K562 (cell line): ENCODE data around the gene LRP1B. TPM values are rescaled to one million over a fixed set of nuclear protein-coding genes. Genes with fewer than 3 reads are reported as not detected.

ENCODE experiments used
- ATAC-seq: fragments of 200-7000 bp; cut with Tn5 transposase; 3 replicates; pipeline ENCODE4 v1.9.1; 2020; ENCODE audit warnings: moderate library complexity
- BruUV-seq: library from RNA; stranded (reverse); fragments of 400-500 nt; replicated peaks from 2 replicates; lab custom pipeline; 2021; lab: Mats Ljungman, UMichigan
- CTCF ChIA-PET: fragments of 300-600 bp; formaldehyde crosslinking; extraction: SDS; loops from one replicate; lab custom pipeline; 2021; ENCODE audit warnings: low intra/inter-chr PET ratio; lab: Yijun Ruan, JAX
- POLR2A ChIA-PET: fragments of 300-600, 350-650 bp; sonication (Branson Sonifier 250); formaldehyde crosslinking; extraction: SDS; loops from one replicate; lab custom pipeline; 2021; ENCODE audit warnings: antibody characterized with exemption, inconsistent platforms; lab: Yijun Ruan, JAX
- DNase-seq, 4 experiments: peaks; one replicate each; pipeline versions ENCODE4 v3.0.0 to v3.0.0-alpha.2; 2011 to 2018; ENCODE audit warnings: low spot score in 3 of 4, mixed read lengths in 3 of 4; ENCODE audit errors: extremely low read depth in 1 of 4
- FAIRE-seq: peaks from 2 replicates; lab custom pipeline; 2011; peaks lifted over from hg19 to GRCh38; lab: Jason Lieb, UNC
- H2AFZ ChIP-seq: 2 replicates; pipeline ENCODE4 v1.6.0; 2011; ENCODE audit warnings: low read depth, low read length, control low read depth, inconsistent platforms
- H3K27ac ChIP-seq: fragments of 200-600 bp; 3 replicates; pipeline ENCODE4 v1.8.0; 2011; ENCODE audit warnings: low read depth, mild to moderate bottlenecking, control low read depth, inconsistent platforms, low read length, moderate library complexity, mixed read lengths; ENCODE audit errors: extremely low read depth
- H3K27me3 ChIP-seq, 2 experiments: fragments of 300-600 bp in 1 of 2; 2 replicates in 1 of 2; 3 replicates in 1 of 2; pipeline versions ENCODE4 v1.6.0 to v1.8.0; 2011; ENCODE audit warnings: inconsistent platforms in 2 of 2, low read length in 2 of 2, mild to moderate bottlenecking in 1 of 2, mixed read lengths in 1 of 2, moderate library complexity in 1 of 2; ENCODE audit not compliant: control insufficient read depth in 2 of 2, insufficient read depth in 2 of 2
- H3K36me3 ChIP-seq: fragments of 300-600 bp; 3 replicates; pipeline ENCODE4 v1.8.0; 2011; ENCODE audit warnings: mild to moderate bottlenecking, low read length, inconsistent platforms; ENCODE audit not compliant: control insufficient read depth, insufficient read depth
- H3K4me1 ChIP-seq, 2 experiments: fragments of 200-600 bp in 1 of 2; replicated peaks in 1 of 2; 2 replicates in 1 of 2; 3 replicates in 1 of 2; pipeline versions ENCODE4 v1.5.1 to v1.8.0; 2011; ENCODE audit warnings: inconsistent platforms in 2 of 2, low read length in 2 of 2, mild to moderate bottlenecking in 1 of 2, mixed read lengths in 1 of 2, moderate library complexity in 1 of 2; ENCODE audit not compliant: control insufficient read depth in 2 of 2, insufficient read depth in 2 of 2
- H3K4me2 ChIP-seq: 2 replicates; pipeline ENCODE4 v1.6.1; 2011; ENCODE audit warnings: low read length, control low read depth, inconsistent platforms, mixed read lengths; ENCODE audit not compliant: insufficient read depth
- H3K4me3 ChIP-seq: fragments of 200-600 bp; sonication (generic), shearing (Covaris generic); 2 replicates; pipeline ENCODE4 v1.5.1; 2016; ENCODE audit warnings: control low read depth, inconsistent platforms
- H3K79me2 ChIP-seq: fragments of 200-600 bp; 3 replicates; pipeline ENCODE4 v1.8.0; 2011; ENCODE audit warnings: low read length, inconsistent platforms; ENCODE audit not compliant: control insufficient read depth, insufficient read depth
- H3K9ac ChIP-seq, 2 experiments: 2 replicates each; pipeline versions ENCODE4 v1.6.0 to v1.6.1; 2011; ENCODE audit warnings: low read depth in 2 of 2, low read length in 2 of 2, control low read depth in 1 of 2, inconsistent platforms in 1 of 2, mild to moderate bottlenecking in 1 of 2, mixed read lengths in 1 of 2; ENCODE audit not compliant: insufficient read depth in 1 of 2
- H3K9me1 ChIP-seq: one replicate; pipeline ENCODE4 v1.6.0; 2011; ENCODE audit warnings: inconsistent platforms, mild to moderate bottlenecking, low read length, moderate library complexity; ENCODE audit not compliant: control insufficient read depth, insufficient read depth
- H3K9me3 ChIP-seq: replicated peaks from 2 replicates; pipeline ENCODE4 v1.5.1; 2011; ENCODE audit warnings: low read depth, low read length, inconsistent platforms; ENCODE audit not compliant: control insufficient read depth, insufficient read depth
- H4K20me1 ChIP-seq: replicated peaks from 2 replicates; pipeline ENCODE4 v1.6.1; 2011; ENCODE audit warnings: low read length, inconsistent platforms, mixed read lengths; ENCODE audit not compliant: control insufficient read depth, insufficient read depth
- ATF7 ChIP-seq: fragments of 450-650 bp; IDR thresholded peaks from 2 replicates; pipeline ENCODE4 v1.7.1; 2014; ENCODE audit warnings: mild to moderate bottlenecking, moderate library complexity
- MTF1 ChIP-seq: fragments of 250-450 bp; sonication (Bioruptor Pico); IDR thresholded peaks from 2 replicates; pipeline ENCODE4 v1.9.0; 2021; ENCODE audit warnings: moderate library complexity, mild to moderate bottlenecking, inconsistent platforms, borderline replicate concordance
- U2AF2 ChIP-seq: fragments of 200-400 bp; formaldehyde crosslinking; optimal IDR thresholded peaks from 2 replicates; pipeline ENCODE3; 2017; ENCODE audit warnings: low read depth, mild to moderate bottlenecking, low read length
- ZBTB8A ChIP-seq: fragments of 450-650 bp; IDR thresholded peaks from 2 replicates; pipeline ENCODE4 v1.6.1; 2018; ENCODE audit warnings: mild to moderate bottlenecking, moderate library complexity; ENCODE audit not compliant: partially characterized antibody
- ZNF347 ChIP-seq: fragments of 450-650 bp; formaldehyde crosslinking; IDR thresholded peaks from 2 replicates; pipeline ENCODE4 v1.4.0; 2020; ENCODE audit warnings: low read depth, mild to moderate bottlenecking, moderate library complexity
- WGBS: fragments of 100-300 bp; shearing (Covaris generic); methylation state at CpG from one replicate; pipeline ENCODE4 v1.1.6; 2016; ENCODE audit warnings: low coverage, mixed read lengths; ENCODE audit not compliant: insufficient coverage; ENCODE audit errors: missing lambda C conversion rate; 5-methylcytosine and 5-hydroxymethylcytosine counted together
- in situ Hi-C: fragments of 300-500 bp; cut with MboI; formaldehyde crosslinking; loops from 4 replicates; pipeline ENCODE4 v1.15.0; 2018; ENCODE audit warnings: inconsistent platforms, mixed read lengths
- intact Hi-C: fragments of 100-400 bp; cut with micrococcal nuclease; formaldehyde crosslinking; loops from 2 replicates; pipeline ENCODE4 v1.14.2; 2022
- polyA plus RNA-seq, 8 experiments: library from polyadenylated mRNA; depleted of rRNA in 4 of 8; stranded (reverse) in 5 of 8; unstranded in 3 of 8; fragments of >200 nt; fragmentation: Nextera tagmentation in 2 of 8; fragmentation: Illumina TruSeq in 1 of 8; extraction: Ambion mirVana in 2 of 8; extraction: Trizol in 1 of 8; gene quantifications; 2 replicates each; pipeline versions ENCODE4 v1.2.1 to v1.2.3, GENCODE V29; 2011 to 2014; ENCODE audit warnings: inconsistent platforms in 1 of 8, missing spikeins in 1 of 8
- total RNA-seq, 7 experiments: library from RNA; depleted of rRNA in 6 of 7; stranded (reverse); fragments of >200 nt in 6 of 7; fragmentation: Illumina TruSeq in 2 of 7; extraction: Trizol in 2 of 7; gene quantifications; 2 replicates each; pipeline versions ENCODE4 v1.2.1 to v1.2.3, GENCODE V29; 2011 to 2021; ENCODE audit warnings: low replicate concordance in 1 of 7
- TF ChIP-seq, protein P1 (sequence below): fragments of 250-450 bp; sonication (Bioruptor Pico); IDR thresholded peaks from 2 replicates; pipeline ENCODE4 v1.5.1; 2021; ENCODE audit warnings: mild to moderate bottlenecking

Gene LRP1B
- total and polyA plus RNA-seq, 9 of the 15 experiments (the other 6 are each of a cell fraction or from before 2014, with no cell fraction given), result not detected

GRCh38 chr2:141666191-141666590 is 464.6 kb downstream of the LRP1B start (continued):
- TF ChIP-seq U2AF2 (no peak), ZNF347 (CRISPR knock-in tag) (no peak), ATF7 (no peak)
- TF ChIP-seq, protein P1, sequence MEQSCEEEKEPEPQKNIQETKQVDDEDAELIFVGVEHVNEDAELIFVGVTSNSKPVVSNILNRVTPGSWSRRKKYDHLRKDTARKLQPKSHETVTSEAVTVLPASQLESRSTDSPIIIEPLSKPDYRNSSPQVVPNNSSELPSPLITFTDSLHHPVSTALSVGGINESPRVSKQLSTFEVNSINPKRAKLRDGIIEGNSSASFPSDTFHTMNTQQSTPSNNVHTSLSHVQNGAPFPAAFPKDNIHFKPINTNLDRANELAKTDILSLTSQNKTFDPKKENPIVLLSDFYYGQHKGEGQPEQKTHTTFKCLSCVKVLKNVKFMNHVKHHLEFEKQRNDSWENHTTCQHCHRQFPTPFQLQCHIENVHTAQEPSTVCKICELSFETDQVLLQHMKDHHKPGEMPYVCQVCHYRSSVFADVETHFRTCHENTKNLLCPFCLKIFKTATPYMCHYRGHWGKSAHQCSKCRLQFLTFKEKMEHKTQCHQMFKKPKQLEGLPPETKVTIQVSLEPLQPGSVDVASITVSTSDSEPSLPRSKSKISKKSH (CRISPR knock-in tag), result no peak

DNA sequence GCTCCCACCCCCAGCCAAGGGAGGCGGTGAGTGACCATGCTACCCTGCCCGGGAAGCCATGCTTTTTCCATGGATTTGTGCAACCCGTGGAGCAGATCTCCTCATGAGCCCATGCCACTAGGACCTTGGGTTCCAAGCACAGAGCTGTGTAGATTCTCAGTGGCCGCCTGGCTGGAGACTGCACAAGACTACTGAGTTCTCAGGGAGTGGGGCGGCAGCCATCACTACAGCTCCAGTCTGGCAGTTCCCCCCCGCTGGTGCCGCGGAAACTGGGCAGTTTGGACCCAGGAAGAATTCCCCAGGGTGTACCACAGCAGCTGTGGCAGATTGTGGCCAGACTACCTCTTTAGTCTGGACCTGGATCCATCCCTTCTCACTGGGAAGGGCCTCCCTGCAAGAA is 470.6 kb downstream of the LRP1B start:
- TF ChIP-seq ZBTB8A (no peak), MTF1 (no peak)
- H3K9me3 ChIP-seq, result no peaks in the 10 kb centered on the region
- DNase-seq, result no peak
- H4K20me1 ChIP-seq, result no peaks in the 10 kb centered on the region
- H3K36me3 ChIP-seq, result no peaks in the 10 kb centered on the region
- no peaks in the 10 kb centered on the region for H3K9me1 ChIP-seq
- no peak overlapping the region for H3K27ac ChIP-seq
- BruUV-seq, result no TSS peak
- FAIRE-seq, result no peak
- H2AFZ ChIP-seq, result no peak overlapping the region
- WGBS, result 3% methylated on average over 7 of the region's 8 CpGs
- in situ Hi-C loops, result no loop called here
- no peaks in the 10 kb centered on the region for H3K4me1 ChIP-seq
- ChIA-PET POLR2A (no interaction called here), CTCF (no interaction called here)
- intact Hi-C loops, result no loop called here
- H3K27me3 ChIP-seq, result no peaks in the 10 kb centered on the region
- H3K9ac ChIP-seq, result no peak overlapping the region
- no peak for ATAC-seq
- no peak overlapping the region for H3K4me2 ChIP-seq
- H3K79me2 ChIP-seq, result no peaks in the 10 kb centered on the region
- H3K4me3 ChIP-seq, result no peak overlapping the region
